Superior temporal gyrus (tissue), 1 donor: ENCODE measurements around the gene TRMT2A.

Experiments
- DNase-seq: peaks from one replicate; pipeline ENCODE4 v3.0.0-alpha.2; 2016; ENCODE audit errors: extremely low spot score

TRMT2A gene

DNA sequence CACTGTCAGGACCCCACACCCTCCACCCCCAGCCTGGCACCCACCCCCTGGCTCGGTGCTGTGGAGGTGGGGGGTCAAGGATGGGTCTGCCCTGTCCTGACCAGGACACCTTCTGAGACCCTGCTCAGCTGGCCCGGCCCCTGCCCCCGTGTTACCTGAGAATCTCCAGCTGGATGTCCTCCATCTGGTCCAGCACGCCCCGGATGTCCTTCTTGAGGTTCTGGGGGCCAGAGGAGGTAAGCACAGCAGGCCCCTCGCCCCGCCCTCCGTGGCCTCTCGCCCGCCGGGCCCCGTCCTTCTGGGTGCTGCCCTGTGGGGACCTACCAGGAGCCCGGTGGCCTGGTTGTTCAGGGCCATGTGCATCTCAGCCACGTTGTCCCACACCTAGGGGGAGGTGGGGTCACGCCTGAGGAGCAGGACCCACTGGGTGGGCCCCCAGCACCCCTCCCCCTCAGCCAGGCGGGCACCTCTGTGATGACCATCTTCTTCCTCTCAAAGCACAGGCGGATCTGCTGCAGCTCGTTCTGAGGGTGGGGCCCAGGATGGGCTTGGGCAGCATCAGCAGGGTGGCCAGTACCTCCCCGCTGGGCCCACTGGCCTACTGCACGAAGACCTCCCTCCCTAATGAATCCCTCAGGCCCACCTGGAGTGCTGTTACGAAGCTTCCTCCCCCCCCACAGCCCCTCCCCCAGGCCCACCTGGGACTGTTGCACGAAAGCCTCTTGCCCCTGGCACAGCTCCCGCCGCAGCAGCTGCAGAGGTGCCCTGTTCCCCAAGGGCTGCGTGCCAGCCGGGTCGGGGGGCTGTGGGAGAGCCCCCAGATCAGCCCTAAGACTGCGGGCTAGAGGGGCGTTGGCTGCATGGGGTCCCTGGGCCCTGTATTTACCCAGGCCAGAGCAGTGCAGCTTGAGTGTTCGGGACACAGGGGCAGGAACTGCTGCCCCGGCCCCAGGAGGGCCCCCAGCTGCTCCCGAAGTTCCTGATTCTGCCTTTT is 32.5 kb upstream of the TRMT2A start:
- DNase-seq, result no peak

DNA sequence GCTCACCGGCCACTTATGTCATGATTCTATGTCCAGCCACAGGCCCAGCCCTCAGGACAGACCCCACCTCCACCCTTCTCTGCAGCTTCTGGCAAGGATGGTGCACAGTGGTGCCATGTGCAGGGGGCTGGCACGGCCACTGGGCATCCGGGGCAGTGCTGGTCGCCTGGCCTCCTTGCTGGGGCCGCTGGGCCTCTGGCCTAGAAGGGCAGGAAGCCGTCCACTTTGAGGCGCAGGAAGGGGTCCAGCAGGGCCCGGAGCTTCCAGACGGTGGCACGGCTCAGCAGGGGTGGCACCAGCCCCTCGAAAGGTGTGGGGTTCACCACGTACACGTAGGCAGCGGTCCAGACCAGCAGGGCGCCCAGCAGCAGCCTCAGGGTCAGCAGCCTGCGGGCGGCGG is 31.4 kb upstream of the TRMT2A start:
- DNase-seq, result no peak

DNA sequence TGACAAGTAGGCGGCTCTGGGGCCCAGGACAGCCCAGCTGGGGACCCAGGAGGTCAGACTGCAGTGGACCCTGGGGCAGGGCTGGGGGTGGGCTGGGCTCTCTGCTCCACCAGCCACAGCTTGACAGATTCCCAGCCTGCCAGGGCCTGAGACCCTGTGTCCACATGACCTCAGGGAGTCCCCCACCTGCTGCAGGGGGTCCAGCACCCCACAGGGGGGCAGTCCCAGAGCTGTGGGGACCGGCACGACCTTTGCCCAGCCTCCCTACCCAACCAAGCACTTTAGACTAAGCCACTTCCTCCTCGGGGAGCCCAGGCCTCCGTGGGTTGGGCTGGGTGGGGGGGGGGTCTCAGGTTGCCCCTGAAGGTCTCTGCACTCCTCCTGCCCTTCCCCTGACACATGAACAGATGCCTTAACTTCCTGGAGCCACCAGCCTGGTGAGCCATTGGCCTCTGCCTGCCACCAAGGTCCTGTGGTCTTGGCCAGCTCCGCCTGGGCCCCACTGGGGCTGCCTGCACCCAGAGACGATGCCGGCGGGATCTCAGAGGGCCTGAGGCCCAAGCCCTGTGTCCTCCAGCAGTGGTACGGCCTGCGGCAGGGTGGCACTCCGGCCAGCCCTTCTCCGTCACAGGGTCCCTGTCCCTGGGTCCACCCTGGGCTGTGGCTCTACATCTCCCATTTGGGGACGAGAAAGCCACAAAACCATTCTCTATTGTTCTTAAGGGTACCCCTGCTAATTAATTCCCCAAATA is 30.4 kb upstream of the TRMT2A start:
- no peak for DNase-seq

DNA sequence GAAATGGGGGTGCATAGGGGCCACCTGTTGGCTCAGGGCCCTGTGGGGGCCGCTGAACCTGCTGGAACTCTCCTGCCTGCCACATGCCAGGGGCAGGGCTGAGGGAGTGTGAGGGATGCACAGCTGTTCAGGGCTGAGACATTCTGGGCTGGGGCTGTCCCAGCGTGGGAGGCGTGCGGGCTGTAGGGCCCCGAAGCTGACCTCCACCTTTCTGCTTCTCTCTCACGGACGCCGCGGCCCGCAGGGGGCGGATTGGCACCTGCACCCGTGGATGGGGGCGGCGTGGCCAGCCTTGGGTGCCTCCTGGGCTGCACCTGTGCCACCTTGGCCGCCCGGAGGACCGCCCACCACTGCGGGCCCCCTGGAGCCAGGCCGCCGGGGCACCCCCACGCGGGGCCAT is 29.8 kb upstream of the TRMT2A start:
- DNase-seq, result no peak

DNA sequence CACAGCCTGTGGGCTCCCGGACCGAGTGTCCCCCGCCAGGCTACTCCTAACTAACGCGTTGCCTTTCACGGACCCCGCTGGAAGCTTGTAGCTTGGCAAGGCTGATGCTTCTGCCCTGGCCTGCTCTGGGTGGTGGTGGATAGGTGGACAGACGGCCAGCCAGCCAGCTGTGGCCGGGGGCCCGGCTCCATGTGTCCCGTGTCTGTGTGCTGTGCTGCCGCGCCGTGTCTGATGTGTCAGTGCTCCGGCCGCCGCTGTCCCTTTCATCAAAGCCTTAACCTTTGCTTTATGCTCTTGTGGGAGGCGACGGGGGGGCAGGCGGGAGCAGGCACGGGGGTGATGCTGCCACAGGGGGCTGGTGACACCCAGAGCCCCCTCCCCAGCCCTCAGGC is 28.8 kb upstream of the TRMT2A start:
- no peak for DNase-seq

DNA sequence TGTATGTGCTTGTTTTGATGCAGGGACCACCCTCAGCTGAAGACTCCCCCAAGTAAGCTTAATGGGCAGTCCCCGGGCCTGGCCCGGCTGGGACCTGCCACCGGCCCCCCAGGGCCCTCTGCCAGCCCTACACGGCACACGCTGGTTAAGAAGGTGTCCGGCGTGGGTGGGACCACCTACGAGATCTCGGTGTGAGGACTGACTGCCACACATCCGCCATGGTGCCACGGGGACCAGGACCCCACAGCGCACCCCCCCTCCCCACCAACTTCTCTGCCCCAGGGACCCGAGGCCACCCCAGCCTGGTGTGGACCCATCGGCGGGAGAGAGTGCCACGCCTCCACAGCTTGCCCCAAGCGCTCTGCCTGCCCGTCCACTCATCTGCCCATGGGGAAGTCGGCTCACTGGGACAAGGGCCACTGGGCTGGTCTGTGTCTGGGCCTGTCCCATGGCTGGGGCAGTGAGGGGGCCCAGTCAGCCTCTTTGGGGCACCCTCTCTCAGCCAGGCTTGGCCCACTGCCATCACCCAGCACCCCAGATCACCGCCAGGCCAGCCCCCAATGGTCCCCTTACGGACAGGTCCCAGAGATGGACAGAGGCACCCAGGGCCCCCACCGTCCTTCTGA is 28.3 kb upstream of the TRMT2A start:
- DNase-seq, result no peak

DNA sequence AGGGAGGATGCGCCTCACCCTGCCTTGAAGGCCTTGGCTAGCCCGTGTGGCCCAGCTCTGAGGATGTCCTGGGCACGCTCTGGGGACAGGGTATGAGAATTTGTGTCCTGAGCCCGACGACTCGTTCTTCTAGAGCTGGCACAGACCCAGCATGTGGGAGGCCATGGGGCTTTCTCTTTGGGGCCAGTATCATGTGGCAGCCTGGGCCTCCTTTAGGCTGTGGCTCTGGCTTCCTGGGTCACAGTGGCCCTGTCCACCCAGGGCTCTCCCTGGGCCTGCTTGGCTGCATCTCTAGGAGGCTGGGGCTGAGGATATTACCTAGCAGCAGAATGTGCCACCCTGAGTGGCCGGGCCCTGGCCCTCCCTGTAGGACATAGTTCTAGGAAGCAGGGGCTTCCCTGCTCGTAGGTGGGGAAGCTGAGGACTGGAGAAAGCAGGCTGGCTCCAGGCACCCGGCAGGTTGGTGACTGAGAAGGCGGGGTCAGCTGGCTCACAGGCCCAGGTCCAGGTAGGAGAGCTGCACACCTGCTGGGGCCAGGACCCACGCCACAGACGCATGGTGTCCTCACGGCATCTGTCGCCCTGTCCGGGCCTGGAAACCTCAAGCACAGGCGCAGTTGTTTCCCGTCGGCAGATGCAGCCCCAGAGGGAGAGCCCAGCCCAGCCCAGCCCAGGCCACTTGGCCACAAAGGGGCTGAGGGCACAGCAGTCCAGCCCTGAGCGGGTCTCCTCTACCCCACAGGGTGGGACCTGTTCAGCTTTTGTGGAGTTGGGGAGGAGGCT is 27.0 kb upstream of the TRMT2A start:
- DNase-seq, result no peak

DNA sequence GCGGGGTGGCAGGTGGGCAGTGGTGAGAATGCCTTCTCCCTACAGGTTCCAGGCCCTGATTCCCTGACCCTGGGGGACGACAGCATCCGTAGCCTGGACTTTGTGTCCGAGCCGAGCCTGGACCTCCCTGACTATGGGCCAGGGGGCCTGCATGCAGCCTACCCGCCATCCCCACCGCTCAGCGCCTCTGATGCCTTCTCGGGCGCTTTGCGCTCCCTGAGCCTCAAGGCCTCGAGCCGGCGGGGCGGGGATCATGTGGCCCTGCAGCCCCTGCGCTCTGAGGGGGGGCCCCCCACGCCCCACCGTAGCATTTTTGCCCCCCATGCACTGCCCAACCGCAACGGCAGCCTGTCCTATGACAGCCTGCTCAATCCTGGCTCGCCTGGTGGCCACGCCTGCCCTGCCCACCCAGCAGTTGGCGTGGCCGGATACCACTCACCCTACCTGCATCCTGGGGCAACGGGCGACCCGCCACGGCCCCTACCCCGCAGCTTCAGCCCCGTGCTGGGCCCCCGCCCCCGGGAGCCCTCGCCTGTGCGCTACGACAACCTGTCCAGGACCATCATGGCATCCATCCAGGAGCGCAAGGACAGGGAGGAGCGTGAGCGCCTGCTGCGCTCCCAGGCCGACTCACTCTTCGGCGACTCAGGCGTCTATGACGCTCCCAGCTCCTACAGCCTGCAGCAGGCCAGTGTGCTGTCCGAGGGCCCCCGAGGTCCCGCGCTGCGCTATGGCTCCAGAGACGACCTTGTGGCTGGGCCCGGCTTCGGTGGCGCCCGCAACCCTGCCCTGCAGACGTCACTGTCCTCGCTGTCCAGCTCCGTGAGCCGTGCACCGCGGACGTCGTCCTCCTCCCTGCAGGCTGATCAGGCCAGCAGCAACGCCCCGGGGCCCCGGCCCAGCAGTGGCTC is 25.9 kb upstream of the TRMT2A start:
- no peak for DNase-seq

DNA sequence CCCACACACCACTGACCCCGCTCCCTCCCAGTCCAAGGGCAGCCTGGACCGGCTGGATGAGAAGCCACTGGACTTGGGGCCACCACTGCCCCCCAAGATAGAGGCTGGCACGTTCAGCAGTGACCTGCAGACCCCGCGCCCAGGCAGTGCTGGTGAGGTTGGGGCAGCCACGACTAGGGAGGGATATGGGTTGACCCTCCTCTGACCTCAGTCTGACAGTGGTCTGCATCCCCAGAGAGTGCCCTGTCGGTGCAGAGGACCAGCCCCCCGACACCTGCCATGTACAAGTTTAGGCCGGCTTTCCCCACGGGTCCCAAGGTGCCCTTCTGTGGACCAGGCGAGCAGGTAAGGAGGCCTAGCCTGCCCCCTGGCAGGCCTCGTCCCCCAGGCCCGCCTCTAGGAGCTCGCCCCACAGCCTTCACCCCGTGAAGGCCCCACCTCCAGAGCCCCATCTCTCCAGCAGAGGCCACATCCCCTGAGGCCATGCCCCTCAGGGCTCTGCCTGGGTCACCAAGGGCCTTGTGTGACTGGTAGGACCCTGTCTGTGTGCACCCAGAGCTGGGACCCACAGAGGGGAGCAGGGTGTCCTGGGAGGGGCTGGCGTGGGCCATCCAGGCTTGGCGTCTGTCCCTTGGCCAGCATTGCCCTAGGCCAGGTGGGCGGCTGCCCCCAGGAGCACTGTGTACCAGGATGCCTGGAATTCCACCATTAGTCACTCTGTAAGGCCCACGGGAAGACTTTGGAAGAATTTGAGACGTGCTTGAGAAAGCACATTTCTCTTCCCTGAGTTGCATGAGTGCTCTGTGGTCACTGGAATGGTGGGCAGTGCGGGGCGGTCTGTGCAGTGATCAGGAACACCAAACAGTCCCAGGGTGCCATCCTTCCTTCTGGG is 24.4 kb upstream of the TRMT2A start:
- DNase-seq, result no peak

DNA sequence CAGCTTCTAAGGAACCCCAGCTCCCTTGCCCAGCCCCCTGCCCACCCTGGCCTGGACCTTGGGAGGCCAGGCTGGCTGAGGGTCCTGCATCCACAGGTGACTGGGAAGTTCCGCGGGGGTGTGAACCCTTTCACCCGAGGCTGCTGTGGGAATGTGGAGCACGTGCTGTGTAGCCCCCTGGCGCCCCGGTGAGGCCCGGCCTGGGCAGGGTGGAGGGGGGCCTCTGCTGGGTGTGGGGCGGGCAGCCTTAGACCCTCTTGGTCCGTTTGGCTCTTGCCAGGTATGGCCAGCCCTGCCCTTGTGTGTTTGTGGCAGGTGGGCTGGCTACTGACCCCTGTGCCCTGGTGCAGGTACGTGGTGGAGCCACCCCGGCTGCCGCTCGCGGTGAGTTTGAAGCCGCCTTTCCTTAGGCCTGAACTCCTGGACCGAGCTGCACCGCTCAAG is 23.5 kb upstream of the TRMT2A start:
- DNase-seq, result no peak

DNA sequence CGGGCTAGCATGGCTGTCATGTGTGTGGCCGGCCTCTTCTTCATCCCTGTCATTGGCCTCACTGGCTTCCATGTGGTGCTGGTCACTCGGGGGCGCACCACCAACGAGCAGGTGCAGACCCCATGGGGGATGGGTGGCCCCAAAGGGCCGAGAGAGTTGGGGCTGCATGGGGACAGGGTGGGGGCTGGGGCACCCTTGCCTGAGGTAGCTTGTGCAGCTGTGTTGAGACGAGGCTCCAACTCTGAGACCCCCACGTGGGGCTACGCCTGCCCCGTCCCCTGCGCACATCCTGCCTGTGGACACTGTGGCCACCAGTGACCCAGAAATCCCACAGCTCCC is 23.1 kb upstream of the TRMT2A start:
- DNase-seq, result no peak

DNA sequence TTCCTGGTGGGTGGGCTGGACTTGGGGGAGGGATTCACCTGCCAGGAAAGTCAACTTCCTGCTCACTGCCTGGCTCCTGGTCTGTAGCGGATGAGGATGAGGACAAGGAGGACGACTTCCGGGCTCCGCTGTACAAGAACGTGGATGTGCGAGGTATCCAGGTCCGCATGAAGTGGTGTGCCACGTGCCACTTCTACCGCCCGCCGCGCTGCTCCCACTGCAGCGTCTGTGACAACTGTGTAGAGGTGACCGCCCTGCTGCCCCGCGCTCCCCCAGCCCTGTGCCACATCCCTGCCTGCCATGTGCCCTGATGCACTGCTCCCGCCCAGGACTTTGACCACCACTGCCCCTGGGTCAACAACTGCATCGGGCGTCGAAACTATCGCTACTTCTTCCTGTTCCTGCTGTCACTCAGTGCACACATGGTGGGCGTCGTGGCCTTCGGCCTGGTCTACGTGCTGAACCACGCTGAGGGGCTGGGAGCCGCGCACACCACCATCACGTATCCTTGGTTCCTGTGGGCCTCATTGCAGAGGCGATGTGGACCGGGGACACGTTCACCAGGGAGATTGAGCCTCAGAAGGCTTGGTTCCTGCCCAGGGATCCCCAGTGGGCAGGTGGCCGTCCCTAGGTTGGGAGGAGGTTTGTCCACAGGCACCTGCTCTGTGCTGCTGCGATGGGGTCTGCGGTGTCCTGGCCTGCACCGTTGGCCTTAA is 22.5 kb upstream of the TRMT2A start:
- DNase-seq, result no peak

DNA sequence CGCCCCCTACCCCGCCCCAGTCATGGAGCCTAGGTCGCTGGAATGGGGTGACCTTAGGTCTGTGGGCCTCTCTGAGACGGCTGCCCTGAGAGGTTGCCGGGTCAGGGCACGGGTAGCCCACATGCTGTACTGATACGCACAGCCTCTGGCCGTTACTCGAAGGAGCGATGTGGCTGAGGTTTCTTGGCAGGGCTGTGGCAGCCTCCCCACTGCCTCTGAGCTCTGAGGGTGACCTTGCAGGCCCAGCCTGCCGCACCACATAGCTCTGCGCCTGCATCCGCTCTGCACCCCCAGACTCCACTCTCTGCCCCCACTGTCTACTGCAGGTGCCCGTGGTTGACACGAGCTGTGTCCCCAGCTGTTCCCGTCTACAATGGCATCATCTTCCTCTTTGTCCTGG is 21.8 kb upstream of the TRMT2A start:
- DNase-seq, result no peak

DNA sequence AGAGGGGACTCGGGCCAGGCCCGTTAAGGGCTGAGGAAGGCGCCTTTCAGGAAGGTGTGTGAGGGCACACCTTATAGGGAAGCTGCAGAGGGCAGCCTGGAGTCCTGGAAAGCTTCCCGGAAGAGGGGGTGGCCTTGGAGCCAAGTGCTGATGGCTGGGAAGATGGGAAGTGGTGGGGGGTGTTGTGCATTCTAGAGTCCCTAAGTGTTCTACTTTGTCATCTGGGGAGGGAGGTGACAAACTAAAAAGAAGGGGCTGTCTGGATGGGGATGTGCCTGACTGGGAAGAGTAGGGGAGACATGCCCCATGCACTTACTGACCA is 21.4 kb upstream of the TRMT2A start:
- no peak for DNase-seq

DNA sequence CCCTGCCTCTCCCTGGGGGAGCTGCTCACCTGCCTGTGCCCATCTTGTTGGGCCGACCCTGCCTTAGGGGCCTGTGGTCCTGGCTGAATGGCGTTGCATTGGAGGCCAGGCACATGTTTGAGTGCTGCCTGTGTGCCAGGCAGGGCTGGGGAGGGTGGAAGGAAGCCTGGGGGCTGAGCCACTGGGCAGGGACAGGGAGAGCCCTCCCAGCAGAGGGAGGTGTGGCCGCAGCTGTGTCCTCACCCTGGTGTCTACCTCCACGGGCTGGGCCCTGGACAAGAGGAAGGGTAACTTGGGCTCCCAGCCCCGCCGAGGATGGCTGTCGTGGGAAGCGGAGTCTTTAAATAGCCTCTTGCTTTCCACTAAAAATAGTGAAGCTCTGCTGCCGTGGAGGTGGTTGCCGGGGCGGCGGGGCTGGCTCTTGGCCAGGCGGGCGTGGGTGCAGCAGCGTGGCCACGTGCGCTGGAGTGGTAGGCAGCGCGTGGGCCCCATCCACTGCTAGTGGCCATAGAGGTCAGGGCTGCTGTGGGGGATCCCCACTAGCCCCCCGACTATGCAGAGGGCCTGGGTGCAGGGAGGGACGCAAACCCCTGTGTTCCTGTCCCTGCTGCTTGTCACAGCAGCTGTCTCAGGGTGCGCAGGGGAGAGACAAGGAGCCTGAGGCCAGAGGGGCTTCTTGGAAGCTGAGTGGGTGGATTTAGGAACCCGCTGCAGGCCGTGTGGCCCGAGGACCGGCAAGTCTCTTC is 20.8 kb upstream of the TRMT2A start:
- peak; percentile 44 for DNase-seq

DNA sequence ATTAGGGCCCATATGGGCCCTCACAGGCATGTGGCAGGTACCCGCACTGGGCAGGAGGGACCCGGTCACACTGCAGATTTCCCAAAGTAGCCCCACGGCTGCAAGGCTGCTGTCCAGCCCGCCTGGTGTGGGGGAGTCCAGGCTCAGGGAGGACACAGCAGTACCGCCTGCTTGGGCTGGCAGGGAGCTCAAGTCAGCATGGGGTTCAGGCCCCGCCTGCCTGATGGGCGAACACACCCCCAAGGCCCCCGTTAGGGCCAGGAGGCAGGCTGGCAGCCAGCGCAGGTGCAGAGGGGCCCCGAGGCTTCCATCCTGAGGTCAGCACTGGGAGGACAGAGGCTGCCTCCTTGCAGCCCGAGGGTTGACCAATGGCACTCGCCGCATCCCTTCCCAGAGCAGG is 20.1 kb upstream of the TRMT2A start:
- DNase-seq, result no peak

DNA sequence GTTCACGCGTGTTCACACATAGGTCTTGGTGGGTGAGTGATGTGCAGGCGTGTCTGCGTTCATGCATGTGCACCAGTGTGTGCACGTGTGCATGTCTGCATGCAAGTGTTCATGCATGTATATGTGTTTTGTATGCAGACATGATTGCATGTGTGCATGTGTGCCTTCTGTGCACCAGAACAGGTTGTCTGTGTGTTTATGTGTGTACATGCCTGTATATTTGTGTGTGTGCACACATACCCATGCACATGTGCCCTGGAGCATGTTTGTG is 19.5 kb upstream of the TRMT2A start:
- no peak for DNase-seq

DNA sequence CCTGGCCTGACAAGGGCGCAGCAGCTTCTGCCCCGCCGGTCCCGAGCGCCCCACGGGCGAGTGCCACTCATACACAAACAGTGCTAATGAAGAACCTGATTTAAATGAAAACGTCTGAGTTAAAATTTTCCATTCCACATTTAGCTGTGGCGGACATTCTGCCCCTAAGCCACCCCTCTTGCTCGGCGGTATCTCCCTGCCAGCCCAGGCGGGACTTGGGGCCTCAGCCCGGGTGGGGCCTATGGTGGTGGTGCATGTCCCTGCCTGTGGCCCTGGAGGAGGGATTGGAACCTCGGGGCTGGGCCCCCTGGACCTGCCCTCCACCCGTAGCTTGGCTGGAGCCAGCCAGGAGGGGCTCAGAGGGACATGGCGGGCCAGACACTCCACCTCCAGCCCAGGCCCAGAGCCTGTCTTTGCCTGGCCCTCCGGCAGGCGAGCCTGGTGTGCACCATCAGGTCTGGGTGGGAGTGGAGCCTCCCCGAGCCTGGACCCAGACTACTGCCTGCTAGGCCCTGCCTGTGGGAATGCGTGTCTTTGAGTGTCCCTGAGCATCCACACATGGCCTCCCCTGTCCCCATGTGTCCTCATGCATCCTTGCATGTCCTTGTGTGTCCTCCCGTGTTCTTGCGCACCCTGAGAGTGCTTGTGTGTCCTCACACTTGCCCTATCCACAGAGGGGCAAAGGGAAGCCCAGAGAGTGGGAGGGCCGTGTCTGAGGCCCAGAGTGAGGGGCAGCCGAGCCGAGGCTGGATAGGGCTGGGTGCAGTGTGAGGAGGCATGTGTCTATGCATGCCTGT is 19.0 kb upstream of the TRMT2A start:
- no peak for DNase-seq
